ENCODE results near the gene MTMR12.

MTMR12 gene, protein sequence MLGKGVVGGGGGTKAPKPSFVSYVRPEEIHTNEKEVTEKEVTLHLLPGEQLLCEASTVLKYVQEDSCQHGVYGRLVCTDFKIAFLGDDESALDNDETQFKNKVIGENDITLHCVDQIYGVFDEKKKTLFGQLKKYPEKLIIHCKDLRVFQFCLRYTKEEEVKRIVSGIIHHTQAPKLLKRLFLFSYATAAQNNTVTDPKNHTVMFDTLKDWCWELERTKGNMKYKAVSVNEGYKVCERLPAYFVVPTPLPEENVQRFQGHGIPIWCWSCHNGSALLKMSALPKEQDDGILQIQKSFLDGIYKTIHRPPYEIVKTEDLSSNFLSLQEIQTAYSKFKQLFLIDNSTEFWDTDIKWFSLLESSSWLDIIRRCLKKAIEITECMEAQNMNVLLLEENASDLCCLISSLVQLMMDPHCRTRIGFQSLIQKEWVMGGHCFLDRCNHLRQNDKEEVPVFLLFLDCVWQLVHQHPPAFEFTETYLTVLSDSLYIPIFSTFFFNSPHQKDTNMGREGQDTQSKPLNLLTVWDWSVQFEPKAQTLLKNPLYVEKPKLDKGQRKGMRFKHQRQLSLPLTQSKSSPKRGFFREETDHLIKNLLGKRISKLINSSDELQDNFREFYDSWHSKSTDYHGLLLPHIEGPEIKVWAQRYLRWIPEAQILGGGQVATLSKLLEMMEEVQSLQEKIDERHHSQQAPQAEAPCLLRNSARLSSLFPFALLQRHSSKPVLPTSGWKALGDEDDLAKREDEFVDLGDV

GRCh38 chr5:32312595-32313332, at the start of gene MTMR12:
Gene MTMR12 (minus strand): TSS chr5:32312939. CDS start chr5:32312838, 101 bp downstream.
- peak; percentile 100 for DNase-seq (ENCODE audit: low spot score)

DNA sequence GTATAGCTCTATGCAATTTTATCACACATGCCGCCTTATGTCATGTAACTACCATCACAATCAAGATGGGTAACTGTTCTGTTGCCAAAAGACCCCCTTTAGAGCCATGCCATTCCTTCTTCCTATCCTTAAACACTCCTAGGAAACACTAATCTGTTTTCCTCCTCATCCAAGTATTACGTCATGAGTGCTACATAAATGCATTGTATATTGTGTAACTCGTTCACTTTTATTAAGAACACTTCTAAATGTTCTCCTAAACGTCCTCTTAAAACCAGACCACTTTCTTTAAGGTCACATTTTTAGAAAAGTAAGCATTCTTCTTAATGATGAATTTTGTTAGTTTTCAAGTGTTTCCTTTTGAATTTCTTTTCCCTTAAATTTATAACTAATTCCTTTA, 49.8 kb upstream of the MTMR12 start:
- DNase-seq (ENCODE audit: low spot score) = no peak

DNA sequence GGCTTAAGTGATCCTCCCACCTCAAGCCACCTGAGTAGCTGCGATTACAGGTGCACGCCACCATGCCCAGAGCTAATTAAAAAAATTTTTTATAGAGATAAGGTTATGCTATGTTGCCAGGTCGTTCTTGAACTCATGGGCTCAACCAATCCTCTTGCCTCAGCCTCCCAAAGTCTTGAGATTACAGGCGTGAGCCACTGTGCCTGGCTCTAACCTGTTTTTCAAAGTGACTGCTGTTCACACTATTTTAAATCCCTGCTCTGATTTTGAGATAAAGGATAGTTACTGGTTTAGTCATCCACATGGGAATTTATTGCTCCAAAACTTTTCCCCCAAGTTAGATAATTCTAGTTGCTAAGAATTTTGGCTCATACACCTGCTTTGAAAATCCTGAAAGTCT, 48.2 kb upstream of the MTMR12 start:
- DNase-seq (ENCODE audit: low spot score) = no peak

GRCh38 chr5:32358611-32359010, 45.9 kb upstream of the MTMR12 start:
- no peak for DNase-seq (ENCODE audit: low spot score)

- DNase-seq (ENCODE audit: low spot score) = no peak
Measured at GRCh38 chr5:32357658-32358057, 44.9 kb upstream of the MTMR12 start.

- DNase-seq (ENCODE audit: low spot score) = no peak
Measured at GRCh38 chr5:32355686-32356085, 42.9 kb upstream of the MTMR12 start.

GRCh38 chr5:32353420-32353819, 40.7 kb upstream of the MTMR12 start:
- no peak for DNase-seq (ENCODE audit: low spot score)

- no peak for DNase-seq (ENCODE audit: low spot score)
Measured at GRCh38 chr5:32352685-32353084, 39.9 kb upstream of the MTMR12 start.

GRCh38 chr5:32346869-32347268, 34.1 kb upstream of the MTMR12 start:
- no peak for DNase-seq (ENCODE audit: low spot score)

DNA sequence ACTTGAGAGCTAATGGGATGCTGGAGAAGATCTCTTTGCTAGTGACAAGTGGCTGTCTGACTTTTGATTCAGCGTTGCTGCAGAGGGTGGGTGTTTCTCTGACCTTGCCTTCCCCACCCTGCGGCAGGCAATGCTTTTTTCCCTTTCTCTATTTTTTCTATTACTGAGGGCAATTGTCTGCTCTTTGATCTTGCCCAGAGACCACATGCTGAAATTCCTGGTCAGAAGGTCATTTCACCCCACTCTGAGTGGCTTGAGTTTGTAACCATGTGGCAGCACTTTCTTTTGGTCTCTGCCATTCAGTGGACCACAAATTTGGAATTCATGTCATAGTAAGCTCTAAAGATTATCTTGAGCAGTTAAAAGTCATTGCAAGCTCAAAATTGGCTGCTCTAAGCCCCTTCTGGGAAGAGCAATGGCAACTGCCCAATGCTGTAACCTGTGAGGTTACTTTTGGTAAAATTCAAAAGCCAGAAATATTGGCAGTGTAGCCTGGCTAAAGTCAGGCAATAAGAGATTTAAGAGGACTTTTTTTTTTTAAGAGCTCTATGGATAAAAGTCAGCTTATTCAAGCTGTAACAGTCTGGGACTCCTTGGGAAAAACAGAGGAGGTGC, 30.4 kb upstream of the MTMR12 start:
- DNase-seq (ENCODE audit: low spot score) = no peak

DNA sequence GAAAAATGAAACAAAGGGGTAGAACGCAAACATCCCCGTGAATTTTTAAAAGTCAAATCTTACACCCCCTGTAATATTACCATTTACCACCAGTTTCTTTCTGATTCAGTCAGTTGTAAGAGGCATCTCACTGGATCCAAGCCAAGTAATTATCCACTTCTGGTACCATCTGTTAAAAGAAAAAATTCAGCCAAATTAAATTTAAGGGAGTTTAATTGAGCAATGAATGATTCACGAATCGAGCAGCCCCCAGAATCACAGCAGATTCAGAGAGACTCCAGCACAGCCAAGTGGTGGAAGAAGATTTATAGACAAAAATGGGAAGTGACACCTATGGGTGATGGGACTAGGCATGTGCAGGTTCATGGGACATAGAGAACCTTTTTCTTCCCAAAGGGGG, 29.9 kb upstream of the MTMR12 start:
- DNase-seq (ENCODE audit: low spot score) = no peak

GRCh38 chr5:32339878-32340277, 27.1 kb upstream of the MTMR12 start:
- DNase-seq (ENCODE audit: low spot score) = no peak

GRCh38 chr5:32339198-32339597, 26.5 kb upstream of the MTMR12 start:
- DNase-seq (ENCODE audit: low spot score) = no peak

DNA sequence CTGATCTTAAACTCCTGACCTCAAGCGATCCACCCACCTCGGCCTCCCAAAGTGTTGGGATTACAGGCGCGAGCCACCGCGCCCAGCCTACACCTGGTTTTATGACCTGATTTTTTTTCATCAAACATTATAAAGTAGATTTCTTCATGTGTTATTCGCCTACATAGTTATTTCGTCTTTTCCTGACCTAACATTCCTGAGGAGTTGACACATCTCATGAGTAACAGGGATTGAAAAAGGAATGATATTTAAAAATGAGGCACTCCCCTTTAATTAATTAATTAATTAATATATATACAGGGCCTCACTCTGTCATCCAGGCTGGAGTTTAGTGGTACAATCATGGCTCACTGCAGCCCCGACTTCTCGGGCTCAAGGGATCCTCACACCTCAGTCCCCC, 20.2 kb upstream of the MTMR12 start:
- no peak for DNase-seq (ENCODE audit: low spot score)

- DNase-seq (ENCODE audit: low spot score) = no peak
Measured at GRCh38 chr5:32332361-32332760, 19.6 kb upstream of the MTMR12 start.

DNA sequence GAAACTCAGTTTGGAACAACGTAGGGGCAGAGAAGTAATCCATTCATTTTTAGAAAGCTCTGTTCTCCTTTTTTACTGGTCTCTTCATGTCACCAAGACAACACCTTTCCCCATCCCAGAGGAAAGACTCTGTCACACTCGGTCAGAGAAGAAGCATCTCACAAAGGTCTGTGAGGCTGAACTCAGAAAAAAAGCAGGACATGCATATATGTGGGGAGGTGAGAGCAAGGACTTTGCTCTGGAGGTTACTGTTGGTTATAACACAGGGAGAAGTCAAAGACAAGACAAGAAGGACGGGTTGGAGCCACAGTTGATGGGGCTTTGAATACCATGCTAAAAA, 19.2 kb upstream of the MTMR12 start:
- DNase-seq (ENCODE audit: low spot score) = no peak

- DNase-seq (ENCODE audit: low spot score) = no peak
Measured at GRCh38 chr5:32331217-32331934, 18.6 kb upstream of the MTMR12 start.

- no peak for DNase-seq (ENCODE audit: low spot score)
Measured at GRCh38 chr5:32330126-32330971, 17.6 kb upstream of the MTMR12 start.

GRCh38 chr5:32329395-32329834, 16.7 kb upstream of the MTMR12 start:
- no peak for DNase-seq (ENCODE audit: low spot score)

GRCh38 chr5:32326216-32326772, 13.6 kb upstream of the MTMR12 start:
- DNase-seq (ENCODE audit: low spot score) = no peak

All from left forelimb (tissue), 1 donor.